Measurements from ENCODE around the gene GRM3.
"Not testable (repeated sequence)": the region's sequence is repeated elsewhere in the genome, so short reads cannot be mapped to it uniquely, and the experiment has no call there.

GRM3 gene

GRCh38 chr7:86643561-86644281, at the start of gene GRM3:
Gene GRM3 (plus strand): TSS chr7:86643909. CDS start chr7:86765146, 121,237 bp downstream.
- no peak for DNase-seq

- DNase-seq, result no peak
These were observed 45.4 kb upstream of the GRM3 start for GRCh38 chr7:86598311-86598710.

GRCh38 chr7:86598721-86599120, 45.0 kb upstream of the GRM3 start:
- no peak for DNase-seq

GRCh38 chr7:86600506-86601290, 43.0 kb upstream of the GRM3 start:
- no peak for DNase-seq

GRCh38 chr7:86615711-86616110, 28.0 kb upstream of the GRM3 start:
- DNase-seq, result not testable (repeated sequence)

GRCh38 chr7:86644282-86645224, 844 bp downstream of the GRM3 start:
- DNase-seq, result no peak

GRCh38 chr7:86645225-86645608, 1.5 kb downstream of the GRM3 start:
- DNase-seq, result no peak

- no peak for DNase-seq
These were observed 2.1 kb downstream of the GRM3 start for GRCh38 chr7:86645676-86646276.

GRCh38 chr7:86647385-86648094, 3.8 kb downstream of the GRM3 start:
- no peak for DNase-seq

GRCh38 chr7:86648169-86648568, 4.5 kb downstream of the GRM3 start:
- no peak for DNase-seq

GRCh38 chr7:86653919-86654659, 10.4 kb downstream of the GRM3 start:
- no peak for DNase-seq

- no peak for DNase-seq
These were observed 14.2 kb downstream of the GRM3 start for GRCh38 chr7:86657948-86658347.

- DNase-seq, result no peak
These were observed 17.3 kb downstream of the GRM3 start for GRCh38 chr7:86660950-86661462.

GRCh38 chr7:86664486-86664885, 20.8 kb downstream of the GRM3 start:
- DNase-seq, result no peak

- no peak for DNase-seq
These were observed 21.3 kb downstream of the GRM3 start for GRCh38 chr7:86664991-86665390.

- DNase-seq, result no peak
These were observed 22.0 kb downstream of the GRM3 start for GRCh38 chr7:86665669-86666068.

- DNase-seq, result no peak
These were observed 24.0 kb downstream of the GRM3 start for GRCh38 chr7:86667732-86668131.

GRCh38 chr7:86668315-86668714, 24.6 kb downstream of the GRM3 start:
- DNase-seq, result no peak

- no peak for DNase-seq
These were observed 44.1 kb downstream of the GRM3 start for GRCh38 chr7:86687831-86688230.

- no peak for DNase-seq
These were observed 45.7 kb downstream of the GRM3 start for GRCh38 chr7:86689363-86689762.

- no peak for DNase-seq
These were observed 49.0 kb downstream of the GRM3 start for GRCh38 chr7:86692755-86693154.

Data from stimulated activated CD4-positive, alpha-beta T cell treated with anti-CD3 and anti-CD28 coated beads, Interleukin-4, amount 100 ng/mL, for 4 hours (primary cell).